Psoas muscle (tissue), 8 donors: ENCODE results near the gene WSCD2. TPM values are rescaled to one million over a fixed set of nuclear protein-coding genes. Genes with fewer than 3 reads are reported as not detected.

Source experiments
- ATAC-seq, 4 donors: fragments of 200-7000 bp; cut with Tn5 transposase; one replicate each; pipeline ENCODE4 v1.9.1; 2020; ENCODE audit warnings: moderate library complexity in 3 of 4, mild to moderate bottlenecking in 2 of 4
- DNase-seq, 2 donors: peaks; one replicate each; pipeline ENCODE4 v3.0.0-alpha.2; 2020
- H3K27ac ChIP-seq: fragments of 200-600 bp; one replicate; pipeline ENCODE4 v1.8.0; 2022
- H3K27me3 ChIP-seq, 3 donors: fragments of 200-600 bp in 1 of 3; one replicate each; pipeline versions ENCODE4 v1.6.1 to v1.8.0; 2013 to 2022; ENCODE audit warnings: low read length in 2 of 3, mild to moderate bottlenecking in 2 of 3, moderate library complexity in 1 of 3; ENCODE audit not compliant: insufficient read depth in 3 of 3
- H3K36me3 ChIP-seq, 2 donors: fragments of 200-600 bp in 1 of 2; one replicate each; pipeline versions ENCODE4 v1.6.1 to v1.8.0; 2013 to 2022; ENCODE audit warnings: low read depth in 1 of 2, mild to moderate bottlenecking in 1 of 2, moderate library complexity in 1 of 2; ENCODE audit not compliant: insufficient read depth in 1 of 2
- H3K4me1 ChIP-seq: fragments of 200-600 bp; one replicate; pipeline ENCODE4 v1.8.0; 2022
- H3K4me3 ChIP-seq: fragments of 200-600 bp; one replicate; pipeline ENCODE4 v1.8.0; 2022; ENCODE audit warnings: mild to moderate bottlenecking
- H3K9me3 ChIP-seq: fragments of 200-600 bp; one replicate; pipeline ENCODE4 v1.8.0; 2022
- WGBS, 3 donors: extraction: QIAGEN DNeasy Blood & Tissue Kit; methylation state at CpG; one replicate each; pipeline versions ENCODE4 v1.1.6 to v1.1.7; 2013; 5-methylcytosine and 5-hydroxymethylcytosine counted together
- intact Hi-C, 2 donors: fragments of 100-400 bp; cut with DNase I; formaldehyde crosslinking; loops; one replicate each; pipeline versions ENCODE4 v1.11.0 to v1.14.2; 2022
- polyA plus RNA-seq, 3 donors: library from polyadenylated mRNA; stranded (reverse); fragments of 200-250 nt; gene quantifications; one replicate each; pipeline ENCODE4 v1.2.3, GENCODE V29; 2013
- total RNA-seq, 4 donors: library from RNA; stranded (reverse); fragmentation: NEBNext Ultra II Directional in 2 of 4; extraction: Animal tissue kit (Norgen Biotek cat#: 25700) in 2 of 4; gene quantifications; one replicate each; pipeline versions ENCODE4 v1.2.1 to v1.2.4, GENCODE V29; 2021 to 2023
- TF ChIP-seq, protein P1 (sequence below): fragments of 200-600 bp; IDR thresholded peaks from one replicate; pipeline ENCODE4 v1.8.0; 2022; ENCODE audit warnings: antibody characterized with exemption
- donor health status: healthy with polysubstance abuse.
- donor health status: DM: no; HTN: no; CAD: no; lungs with moderate emphysema.
- donor health status: Bipolar disorder and iron deficiency.
- donor health status: healthy.
- donor health status: DM: yes; HTN: yes; CAD: no.
- donor health status: DM: no; HTN: no; CAD: no.
- donor health status: DM: no; HTN: no; CAD: no.
- donor health status: DM: yes; HTN: yes; CAD: no.

The WSCD2 gene
- total and polyA plus RNA-seq, 7 donors, result 0.01 to 0.21 TPM; not detected in 5

DNA sequence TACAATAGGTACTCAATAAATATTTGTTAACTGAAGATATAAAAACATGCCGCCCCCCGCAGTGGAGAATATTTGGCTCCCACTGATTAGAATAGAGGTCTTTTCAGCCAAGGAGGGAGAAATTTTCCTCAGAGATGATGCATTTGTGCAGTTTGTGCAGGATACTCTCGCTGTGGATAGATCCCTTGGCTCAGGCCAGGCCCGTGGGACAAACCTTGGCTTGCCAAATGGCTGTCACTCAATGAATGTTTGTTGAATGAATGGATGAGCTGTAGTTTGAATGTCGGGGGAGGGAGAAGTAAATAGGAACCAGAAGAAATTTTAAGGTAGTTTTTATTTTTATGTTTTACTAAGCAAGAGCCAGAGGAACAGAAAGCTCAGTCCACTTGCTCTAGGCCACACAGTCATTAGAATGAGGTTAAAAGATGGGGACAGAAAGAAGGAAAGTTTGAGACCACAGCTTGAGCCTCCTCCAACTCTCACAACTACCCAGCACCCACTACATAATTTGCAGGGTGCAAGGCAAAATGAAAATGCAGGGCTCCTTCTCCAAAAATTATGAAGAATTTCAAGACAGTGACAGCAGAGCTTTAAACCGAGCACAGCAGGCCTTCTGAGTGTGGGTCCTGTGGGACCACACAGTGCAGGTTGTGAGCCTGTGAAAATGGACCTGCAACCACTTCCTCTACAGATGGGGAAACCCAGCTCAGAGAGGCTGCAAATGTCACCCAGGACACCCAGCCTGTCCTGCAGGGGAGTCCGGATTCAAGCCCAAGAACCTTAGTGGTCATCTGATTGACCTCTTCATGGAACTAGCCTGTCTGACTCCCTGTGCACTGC lies 51.4 kb downstream of the WSCD2 start:
- no peak for ATAC-seq
- Histone ChIP-seq H3K27ac (no peak overlapping the region), H3K4me1 (no peaks in the 10 kb centered on the region), H3K36me3 (no peaks in the 10 kb centered on the region), H3K4me3 (no peak overlapping the region), H3K9me3 (no peaks in the 10 kb centered on the region), H3K27me3 (peaks cover 0 to 2% (median 0%) of the 10 kb centered on the region in 3 donors)
- DNase-seq, result no peak
- 65 to 69% (median 66%) methylated on average over 7 of the region's 7 CpGs for WGBS, 3 donors
- intact Hi-C loops, result no loop called here
- TF ChIP-seq, protein P1, sequence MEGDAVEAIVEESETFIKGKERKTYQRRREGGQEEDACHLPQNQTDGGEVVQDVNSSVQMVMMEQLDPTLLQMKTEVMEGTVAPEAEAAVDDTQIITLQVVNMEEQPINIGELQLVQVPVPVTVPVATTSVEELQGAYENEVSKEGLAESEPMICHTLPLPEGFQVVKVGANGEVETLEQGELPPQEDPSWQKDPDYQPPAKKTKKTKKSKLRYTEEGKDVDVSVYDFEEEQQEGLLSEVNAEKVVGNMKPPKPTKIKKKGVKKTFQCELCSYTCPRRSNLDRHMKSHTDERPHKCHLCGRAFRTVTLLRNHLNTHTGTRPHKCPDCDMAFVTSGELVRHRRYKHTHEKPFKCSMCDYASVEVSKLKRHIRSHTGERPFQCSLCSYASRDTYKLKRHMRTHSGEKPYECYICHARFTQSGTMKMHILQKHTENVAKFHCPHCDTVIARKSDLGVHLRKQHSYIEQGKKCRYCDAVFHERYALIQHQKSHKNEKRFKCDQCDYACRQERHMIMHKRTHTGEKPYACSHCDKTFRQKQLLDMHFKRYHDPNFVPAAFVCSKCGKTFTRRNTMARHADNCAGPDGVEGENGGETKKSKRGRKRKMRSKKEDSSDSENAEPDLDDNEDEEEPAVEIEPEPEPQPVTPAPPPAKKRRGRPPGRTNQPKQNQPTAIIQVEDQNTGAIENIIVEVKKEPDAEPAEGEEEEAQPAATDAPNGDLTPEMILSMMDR, result no peak

DNA sequence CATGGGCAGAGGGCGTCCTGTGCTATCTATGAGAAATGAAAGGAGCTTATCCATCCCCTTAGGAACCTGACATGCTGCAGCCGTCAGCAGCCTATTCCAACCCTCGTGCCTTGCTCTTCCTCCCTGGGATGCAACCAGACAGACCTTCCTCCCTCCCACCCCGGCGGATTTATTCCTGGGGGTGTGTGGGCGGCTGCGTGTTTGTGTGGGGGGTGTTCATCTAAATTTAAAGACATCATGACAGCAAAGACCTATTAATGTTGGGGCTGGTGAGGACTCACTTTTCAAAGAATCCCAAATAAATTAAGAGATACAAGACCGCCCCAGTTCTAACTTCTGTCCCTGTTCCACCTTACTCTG lies 52.0 kb downstream of the WSCD2 start:
- Histone ChIP-seq H3K4me3 (no peak overlapping the region), H3K27ac (no peak overlapping the region), H3K4me1 (no peaks in the 10 kb centered on the region), H3K27me3 (peaks cover 0 to 2% (median 0%) of the 10 kb centered on the region in 3 donors), H3K36me3 (no peaks in the 10 kb centered on the region), H3K9me3 (no peaks in the 10 kb centered on the region)
- 60 to 67% (median 65%) methylated on average over 8 of the region's 8 CpGs for WGBS, 3 donors
- TF ChIP-seq, protein P1, result no peak
- intact Hi-C loops, result no loop called here
- no peak for ATAC-seq
- no peak for DNase-seq

DNA sequence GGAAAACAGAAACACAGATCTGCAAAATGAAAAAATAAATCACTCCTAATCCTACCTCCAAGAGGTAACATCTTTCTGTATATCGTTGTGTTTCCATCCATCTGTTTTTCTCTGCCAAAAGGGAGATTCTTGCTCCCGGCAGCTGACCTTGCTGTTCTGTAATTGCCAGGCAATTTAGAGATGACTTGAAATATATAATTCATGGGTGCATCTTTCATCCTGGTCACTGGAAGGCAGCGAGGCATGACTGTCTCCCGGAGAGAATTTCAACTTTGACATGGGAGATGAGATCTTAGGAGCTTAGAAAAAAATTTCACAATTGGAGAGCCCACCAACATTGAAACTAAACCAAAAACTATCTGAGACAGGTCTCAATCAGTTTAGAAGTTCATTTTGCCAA lies 53.0 kb downstream of the WSCD2 start:
- Histone ChIP-seq H3K27me3 (peaks cover 0 to 2% (median 0%) of the 10 kb centered on the region in 3 donors), H3K36me3 (no peaks in the 10 kb centered on the region), H3K27ac (no peak overlapping the region), H3K4me3 (no peak overlapping the region), H3K9me3 (no peaks in the 10 kb centered on the region), H3K4me1 (no peaks in the 10 kb centered on the region)
- DNase-seq (no peak), ATAC-seq (no peak)
- TF ChIP-seq, protein P1, result no peak
- intact Hi-C loops, result no loop called here
- WGBS, 3 donors, result 63 to 70% (median 66%) methylated on average over 4 of the region's 4 CpGs

DNA sequence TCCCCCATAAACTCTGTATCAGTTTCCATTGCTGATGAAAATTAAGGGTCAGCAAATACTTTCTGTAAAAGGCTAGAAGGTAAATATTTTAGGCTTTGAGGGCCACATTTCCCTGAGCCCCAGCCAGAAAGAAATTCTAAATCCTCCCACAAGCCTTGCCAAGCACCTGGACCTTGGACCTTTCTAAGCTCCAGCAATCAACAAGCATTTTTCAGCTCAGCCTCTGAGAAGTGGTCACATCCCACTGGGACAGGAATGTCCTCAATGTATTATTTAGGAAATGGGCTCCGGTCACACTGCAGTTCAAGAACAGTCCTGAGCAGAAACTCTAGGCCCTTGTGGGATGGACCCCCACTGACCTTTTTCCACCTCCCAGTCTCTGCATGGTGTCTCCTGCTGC lies 55.9 kb downstream of the WSCD2 start:
- WGBS, 3 donors, result 71 to 83% (median 77%) methylated on average over 1 of the region's 1 CpG
- DNase-seq, result no peak
- Histone ChIP-seq H3K27ac (no peak overlapping the region), H3K27me3 (no peaks in the 10 kb centered on the region), H3K36me3 (no peaks in the 10 kb centered on the region), H3K4me1 (no peaks in the 10 kb centered on the region), H3K9me3 (no peaks in the 10 kb centered on the region), H3K4me3 (no peak overlapping the region)
- ATAC-seq, result no peak
- TF ChIP-seq, protein P1, result no peak
- intact Hi-C loops, result no loop called here

DNA sequence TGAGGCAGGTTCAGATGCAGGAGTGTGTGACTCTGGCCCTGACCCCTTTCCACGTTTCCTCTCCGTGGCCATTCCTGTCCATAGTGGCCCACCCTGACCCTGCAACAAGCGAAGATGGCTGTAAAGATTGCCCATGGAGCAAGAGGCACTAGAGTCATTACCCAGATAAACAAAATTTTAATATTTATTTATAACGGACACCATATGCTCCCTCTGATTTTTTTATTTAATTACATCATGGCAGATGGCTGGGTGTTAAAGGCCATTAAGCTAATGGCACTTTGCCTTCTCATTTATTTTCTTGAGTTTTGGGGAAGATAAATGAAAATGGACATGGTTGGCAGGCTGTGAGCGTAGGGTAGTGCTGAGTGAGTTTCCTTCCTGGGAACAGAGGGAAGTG lies 58.7 kb downstream of the WSCD2 start:
- 65 to 74% (median 73%) methylated on average over 5 of the region's 5 CpGs for WGBS, 3 donors
- H3K27me3 ChIP-seq, result no peaks in the 10 kb centered on the region
- H3K36me3 ChIP-seq, result no peaks in the 10 kb centered on the region
- no peak overlapping the region for H3K4me3 ChIP-seq
- ATAC-seq, result no peak
- no peaks in the 10 kb centered on the region for H3K4me1 ChIP-seq
- H3K27ac ChIP-seq, result no peak overlapping the region
- intact Hi-C loops, result no loop called here
- no peak for DNase-seq
- H3K9me3 ChIP-seq, result no peaks in the 10 kb centered on the region
- TF ChIP-seq, protein P1, result no peak
